Activated CD4-positive, alpha-beta memory T cell treated with anti-CD3 and anti-CD28 coated beads for 36 hours (primary cell): ENCODE measurements around the gene VWA7. TPM values are rescaled to one million over a fixed set of nuclear protein-coding genes. Genes with fewer than 3 reads are reported as not detected.
A peak's percentile ranks its signal among the peaks of the same experiment; 100 is the strongest.

Experiments used
- CTCF ChIA-PET: fragments of 350-600 bp; sonication (Branson Sonifier 250); formaldehyde crosslinking; loops from one replicate; lab custom pipeline; 2021; ENCODE audit warnings: antibody characterized with exemption, inconsistent platforms; lab: Charles Lee
- POLR2A ChIA-PET: fragments of 350-600 bp; sonication (Branson Sonifier 250); formaldehyde crosslinking; loops from one replicate; lab custom pipeline; 2021; ENCODE audit warnings: antibody characterized with exemption; lab: Charles Lee
- DNase-seq: peaks from one replicate; pipeline ENCODE4 v3.0.0-alpha.2; 2020
- H3K27ac Mint-ChIP-seq: one replicate; pipeline ENCODE4 v1.8.0; 2021; ENCODE audit warnings: mixed read lengths
- H3K27me3 Mint-ChIP-seq: one replicate; pipeline ENCODE4 v1.8.0; 2021; ENCODE audit warnings: mixed read lengths
- H3K36me3 Mint-ChIP-seq: one replicate; pipeline ENCODE4 v1.8.0; 2021; ENCODE audit warnings: mixed read lengths
- H3K4me1 Mint-ChIP-seq: one replicate; pipeline ENCODE4 v1.8.0; 2021; ENCODE audit warnings: low read depth, mixed read lengths
- H3K4me3 Mint-ChIP-seq: one replicate; pipeline ENCODE4 v1.8.0; 2021; ENCODE audit warnings: mild to moderate bottlenecking, mixed read lengths
- H3K9me3 Mint-ChIP-seq: one replicate; pipeline ENCODE4 v1.8.0; 2021; ENCODE audit warnings: mixed read lengths
- intact Hi-C: fragments of 100-400 bp; cut with micrococcal nuclease; formaldehyde crosslinking; loops from one replicate; pipeline ENCODE4 v1.15.1; 2023
- total RNA-seq, 2 experiments: library from RNA; stranded (reverse); gene quantifications; one replicate each; pipeline ENCODE4 v1.2.3, GENCODE V29; 2021

The VWA7 gene
- total RNA-seq, 2 experiments from 2014 or later, result 2.0 to 2.1 TPM

- CTCF ChIA-PET, result interaction anchor here (0.6 to 1.8 kb wide), 3 partner anchors 10 to 17 kb away, joined by 3 to 8 read pairs (median 5); partner anchors contain the start of gene VARS1
Observed at GRCh38 chr6:31785475-31785874, 8.3 kb upstream of the VWA7 start.

GRCh38 chr6:31784098-31784925 lies 7.2 kb upstream of the VWA7 start:
- POLR2A ChIA-PET, result interaction anchor here (0.7 to 1.1 kb wide), 3 partner anchors 14 to 94 kb away, joined by 3 read pairs; no protein-coding TSS in a partner anchor
- Mint-ChIP-seq H3K27me3 (no peaks in the 10 kb centered on the region), H3K4me1 (peaks cover 3% of the 10 kb centered on the region), H3K27ac (no peak overlapping the region), H3K9me3 (no peaks in the 10 kb centered on the region), H3K36me3 (peaks cover 42% of the 10 kb centered on the region), H3K4me3 (no peak overlapping the region)
- DNase-seq, result no peak
- intact Hi-C loops, result no loop called here
- CTCF ChIA-PET, result interaction anchor here (1.7 kb wide), 1 partner anchor 11 kb away, joined by 5 read pairs; the partner anchor contains the start of gene VARS1

More at GRCh38 chr6:31785475-31785874, 8.3 kb upstream of the VWA7 start:
- DNase-seq, result no peak
- POLR2A ChIA-PET, result interaction anchor here (0.9 kb wide), 1 partner anchor 101 kb away, joined by 3 read pairs; no protein-coding TSS in a partner anchor
- Mint-ChIP-seq H3K9me3 (no peaks in the 10 kb centered on the region), H3K4me1 (peaks cover 6% of the 10 kb centered on the region), H3K4me3 (no peak overlapping the region), H3K27me3 (no peaks in the 10 kb centered on the region), H3K36me3 (peaks cover 43% of the 10 kb centered on the region), H3K27ac (no peak overlapping the region)
- intact Hi-C loops, result no loop called here

GRCh38 chr6:31782126-31782855 lies 5.2 kb upstream of the VWA7 start:
- Mint-ChIP-seq H3K4me3 (no peak overlapping the region), H3K4me1 (peaks cover 6% of the 10 kb centered on the region), H3K9me3 (no peaks in the 10 kb centered on the region), H3K36me3 (peaks cover 43% of the 10 kb centered on the region), H3K27me3 (no peaks in the 10 kb centered on the region), H3K27ac (no peak overlapping the region)
- ChIA-PET POLR2A (no interaction called here), CTCF (interaction anchor here (1.3 to 3.3 kb wide), 2 partner anchors 13 to 14 kb away, joined by 5 to 15 read pairs; partner anchors contain the start of gene VARS1)
- no peak for DNase-seq
- intact Hi-C loops, result no loop called here

GRCh38 chr6:31781244-31782125 lies 4.4 kb upstream of the VWA7 start:
- DNase-seq, result no peak
- intact Hi-C loops, result no loop called here
- no peaks in the 10 kb centered on the region for H3K9me3 Mint-ChIP-seq
- peaks cover 43% of the 10 kb centered on the region for H3K36me3 Mint-ChIP-seq
- H3K27ac Mint-ChIP-seq, result no peak overlapping the region
- H3K27me3 Mint-ChIP-seq, result no peaks in the 10 kb centered on the region
- H3K4me1 Mint-ChIP-seq, result peaks cover 14% of the 10 kb centered on the region
- ChIA-PET POLR2A (no interaction called here), CTCF (interaction anchor here (1.0 to 3.3 kb wide), 3 partner anchors 9 to 14 kb away, joined by 3 to 15 read pairs (median 5); partner anchors contain the start of gene VARS1)
- H3K4me3 Mint-ChIP-seq, result no peak overlapping the region

GRCh38 chr6:31780507-31781243 lies 3.5 kb upstream of the VWA7 start:
- Mint-ChIP-seq H3K4me3 (no peak overlapping the region), H3K9me3 (no peaks in the 10 kb centered on the region), H3K27ac (no peak overlapping the region), H3K4me1 (peaks cover 22% of the 10 kb centered on the region), H3K27me3 (no peaks in the 10 kb centered on the region), H3K36me3 (peaks cover 41% of the 10 kb centered on the region)
- CTCF ChIA-PET, result interaction anchor here (1.0 to 3.3 kb wide), 3 partner anchors 9 to 15 kb away, joined by 3 to 15 read pairs (median 5); partner anchors contain the start of gene VARS1
- intact Hi-C loops, result no loop called here
- POLR2A ChIA-PET, result no interaction called here
- no peak for DNase-seq

- Mint-ChIP-seq H3K4me1 (peaks cover 27% of the 10 kb centered on the region), H3K36me3 (peaks cover 38% of the 10 kb centered on the region), H3K4me3 (no peak overlapping the region), H3K27me3 (no peaks in the 10 kb centered on the region), H3K9me3 (no peaks in the 10 kb centered on the region), H3K27ac (no peak overlapping the region)
- ChIA-PET CTCF (interaction anchor here (3.3 kb wide), 1 partner anchor 10 kb away, joined by 15 read pairs; no protein-coding TSS in a partner anchor), POLR2A (no interaction called here)
- DNase-seq, result no peak
- intact Hi-C loops, result loop anchor here (5.0 kb wide), 1 partner anchor 42 kb away; no protein-coding TSS in a partner anchor
Observed at GRCh38 chr6:31779908-31780307, 2.8 kb upstream of the VWA7 start.

GRCh38 chr6:31778999-31779885 lies 2.1 kb upstream of the VWA7 start:
- intact Hi-C loops, result loop anchor here (5.0 kb wide), 1 partner anchor 43 kb away; no protein-coding TSS in a partner anchor
- no peaks in the 10 kb centered on the region for H3K9me3 Mint-ChIP-seq

GRCh38 chr6:31778193-31778592 lies 1.1 kb upstream of the VWA7 start:
- ChIA-PET CTCF (interaction anchor here (1.3 to 1.9 kb wide), 3 partner anchors 9 to 18 kb away, joined by 5 to 8 read pairs (median 6); partner anchors contain the start of gene VARS1), POLR2A (no interaction called here)
- no peak for DNase-seq

More at GRCh38 chr6:31778999-31779885, 2.1 kb upstream of the VWA7 start:
- CTCF ChIA-PET, result interaction anchor here (1.9 to 3.3 kb wide), 3 partner anchors 10 to 12 kb away, joined by 6 to 15 read pairs (median 8); no protein-coding TSS in a partner anchor
- POLR2A ChIA-PET, result no interaction called here
- DNase-seq, result no peak
- H3K4me1 Mint-ChIP-seq, result peaks cover 27% of the 10 kb centered on the region
- H3K27ac Mint-ChIP-seq, result no peak overlapping the region
- H3K4me3 Mint-ChIP-seq, result no peak overlapping the region
- peaks cover 32% of the 10 kb centered on the region for H3K36me3 Mint-ChIP-seq
- no peaks in the 10 kb centered on the region for H3K27me3 Mint-ChIP-seq

GRCh38 chr6:31777667-31778050 lies 531 bp upstream of the VWA7 start:
- peaks cover 32% of the 10 kb centered on the region for H3K4me1 Mint-ChIP-seq
- peaks cover 24% of the 10 kb centered on the region for H3K36me3 Mint-ChIP-seq
- ChIA-PET POLR2A (interaction anchor here (0.7 to 0.8 kb wide), 2 partner anchors 17 to 56 kb away, joined by 3 read pairs; no protein-coding TSS in a partner anchor), CTCF (interaction anchor here (1.3 to 1.9 kb wide), 3 partner anchors 8 to 18 kb away, joined by 5 to 8 read pairs (median 6); partner anchors contain the start of gene VARS1)
- no peak for DNase-seq
- peak overlapping the region; percentile 74 for H3K27ac Mint-ChIP-seq
- no peaks in the 10 kb centered on the region for H3K27me3 Mint-ChIP-seq
- no peak overlapping the region for H3K4me3 Mint-ChIP-seq
- intact Hi-C loops, result loop anchor here (2.0 to 5.0 kb wide), 2 partner anchors 17 to 45 kb away; partner anchors contain the start of gene VARS1
- H3K9me3 Mint-ChIP-seq, result no peaks in the 10 kb centered on the region

More at GRCh38 chr6:31778193-31778592, 1.1 kb upstream of the VWA7 start:
- intact Hi-C loops, result loop anchor here (5.0 kb wide), 1 partner anchor 44 kb away; no protein-coding TSS in a partner anchor
- no peaks in the 10 kb centered on the region for H3K27me3 Mint-ChIP-seq
- H3K36me3 Mint-ChIP-seq, result peaks cover 28% of the 10 kb centered on the region
- no peak overlapping the region for H3K27ac Mint-ChIP-seq
- no peak overlapping the region for H3K4me3 Mint-ChIP-seq
- H3K9me3 Mint-ChIP-seq, result no peaks in the 10 kb centered on the region
- H3K4me1 Mint-ChIP-seq, result peaks cover 27% of the 10 kb centered on the region
